ENCODE measurements around the gene IFITM5.
A peak's percentile ranks its signal among the peaks of the same experiment; 100 is the strongest.
"Not testable (repeated sequence)": the region's sequence is repeated elsewhere in the genome, so short reads cannot be mapped to it uniquely, and the experiment has no call there.

IFITM5 gene

GRCh38 chr11:313304-313786, 14.0 kb upstream of the IFITM5 start:
- DNase-seq, result no peak

- no peak for DNase-seq
Observed at GRCh38 chr11:312092-312816, 12.9 kb upstream of the IFITM5 start.

GRCh38 chr11:311013-311748, 11.9 kb upstream of the IFITM5 start:
- not testable (repeated sequence) for DNase-seq

GRCh38 chr11:309979-310572, 10.8 kb upstream of the IFITM5 start:
- not testable (repeated sequence) for DNase-seq

- DNase-seq, result not testable (repeated sequence)
Observed at GRCh38 chr11:308740-309665, 9.7 kb upstream of the IFITM5 start.

GRCh38 chr11:307766-308708, 8.7 kb upstream of the IFITM5 start, which contains the start of gene IFITM2:
TSS of gene IFITM2 (plus strand) at chr11:307816. CDS start at chr11:308193, 377 bp downstream.
- DNase-seq, result peak in 3 of 56 donors; percentile 11 to 12 (median 12)

- no peak for DNase-seq
Observed at GRCh38 chr11:306645-307371, 7.5 kb upstream of the IFITM5 start.

GRCh38 chr11:305844-306211, 6.5 kb upstream of the IFITM5 start:
- no peak for DNase-seq

- peak in 17 of 56 donors; percentile 6 to 67 (median 17) for DNase-seq
Observed at GRCh38 chr11:304915-305843, 5.9 kb upstream of the IFITM5 start.

GRCh38 chr11:304061-304506, 4.8 kb upstream of the IFITM5 start:
- no peak for DNase-seq

- no peak for DNase-seq
Observed at GRCh38 chr11:303363-303762, 4.0 kb upstream of the IFITM5 start.

- no peak for DNase-seq
Observed at GRCh38 chr11:299951-300735, 817 bp upstream of the IFITM5 start.

GRCh38 chr11:298406-299065, 790 bp downstream of the IFITM5 start:
- no peak for DNase-seq

- DNase-seq, result no peak
Observed at GRCh38 chr11:297586-298405, 1.5 kb downstream of the IFITM5 start.

GRCh38 chr11:297051-297585, 2.2 kb downstream of the IFITM5 start:
- no peak for DNase-seq
